Fibroblast of skin of abdomen (primary cell): ENCODE data around the gene METTL26.

ENCODE experiments used
- DNase-seq: peaks from one replicate; pipeline ENCODE4 v3.0.0-alpha.2; 2013

Gene METTL26

GRCh38 chr16:595094-595528, 41.0 kb downstream of the METTL26 start:
- DNase-seq = no peak

GRCh38 chr16:593807-594206, 42.3 kb downstream of the METTL26 start:
- no peak for DNase-seq

GRCh38 chr16:593406-593805, 42.7 kb downstream of the METTL26 start:
- no peak for DNase-seq

GRCh38 chr16:592518-593306, 43.4 kb downstream of the METTL26 start:
- DNase-seq = no peak

GRCh38 chr16:591892-592517, 44.1 kb downstream of the METTL26 start:
- no peak for DNase-seq

GRCh38 chr16:591231-591630, 44.9 kb downstream of the METTL26 start:
- no peak for DNase-seq

- no peak for DNase-seq
Observed at GRCh38 chr16:590815-591200, 45.3 kb downstream of the METTL26 start.

- DNase-seq = no peak
Observed at GRCh38 chr16:590188-590814, 45.8 kb downstream of the METTL26 start.

GRCh38 chr16:589658-590187, 46.4 kb downstream of the METTL26 start, which contains the start of gene RAB40C:
Gene RAB40C (plus strand): TSS chr16:590066. CDS start chr16:590292, 226 bp downstream.
- DNase-seq = peak; percentile 98

GRCh38 chr16:588889-589657, 47.0 kb downstream of the METTL26 start:
- DNase-seq = peak; percentile 94

- peak; percentile 48 for DNase-seq
Observed at GRCh38 chr16:588639-588888, 47.5 kb downstream of the METTL26 start.

GRCh38 chr16:586645-587590, 49.2 kb downstream of the METTL26 start:
- no peak for DNase-seq

- DNase-seq = peak; percentile 40
Observed at GRCh38 chr16:586047-586644, 50.0 kb downstream of the METTL26 start.

GRCh38 chr16:585351-585750, 50.8 kb downstream of the METTL26 start:
- no peak for DNase-seq
